Adipocyte (in vitro differentiated cells): ENCODE results near the gene PARD3.

Experiments
- DNase-seq: peaks from one replicate; pipeline ENCODE4 v3.0.0-alpha.2; 2015; ENCODE audit warnings: low read depth
- H3K27me3 ChIP-seq: replicated peaks from 2 replicates; pipeline ENCODE4 v1.7.0; 2013; ENCODE audit warnings: mild to moderate bottlenecking, low read length, moderate library complexity; ENCODE audit not compliant: control insufficient read depth, insufficient read depth
- H3K36me3 ChIP-seq: 2 replicates; pipeline ENCODE4 v1.7.0; 2013; ENCODE audit warnings: low read length, mild to moderate bottlenecking, moderate library complexity; ENCODE audit not compliant: control insufficient read depth, insufficient read depth, severe bottlenecking
- H3K4me1 ChIP-seq: 2 replicates; pipeline ENCODE4 v1.7.0; 2013; ENCODE audit warnings: mild to moderate bottlenecking, low read length, moderate library complexity; ENCODE audit not compliant: control insufficient read depth, insufficient read depth
- H3K4me3 ChIP-seq: 2 replicates; pipeline ENCODE4 v1.7.0; 2013; ENCODE audit warnings: mild to moderate bottlenecking, low read length, moderate library complexity
- H3K9ac ChIP-seq: 2 replicates; pipeline ENCODE4 v1.7.0; 2013; ENCODE audit warnings: mild to moderate bottlenecking, low read length, moderate library complexity
- H3K9me3 ChIP-seq: 2 replicates; pipeline ENCODE4 v1.7.0; 2013; ENCODE audit warnings: mild to moderate bottlenecking, low read length, moderate library complexity; ENCODE audit not compliant: control insufficient read depth

PARD3 gene

GRCh38 chr10:34776090-34776690, 38.9 kb downstream of the PARD3 start:
- Histone ChIP-seq H3K4me1 (peaks cover 22% of the 10 kb centered on the region), H3K9me3 (no peaks in the 10 kb centered on the region), H3K27me3 (no peaks in the 10 kb centered on the region), H3K4me3 (no peak overlapping the region), H3K36me3 (no peaks in the 10 kb centered on the region), H3K9ac (no peak overlapping the region)
- no peak for DNase-seq

GRCh38 chr10:34775044-34775637, 40.0 kb downstream of the PARD3 start:
- no peak overlapping the region for H3K4me3 ChIP-seq
- H3K9ac ChIP-seq = no peak overlapping the region
- peaks cover 15% of the 10 kb centered on the region for H3K4me1 ChIP-seq
- no peaks in the 10 kb centered on the region for H3K9me3 ChIP-seq
- H3K36me3 ChIP-seq = no peaks in the 10 kb centered on the region
- no peak for DNase-seq
- H3K27me3 ChIP-seq = no peaks in the 10 kb centered on the region

GRCh38 chr10:34773636-34774630, 41.2 kb downstream of the PARD3 start:
- peaks cover 14% of the 10 kb centered on the region for H3K4me1 ChIP-seq
- H3K36me3 ChIP-seq = no peaks in the 10 kb centered on the region
- no peaks in the 10 kb centered on the region for H3K9me3 ChIP-seq
- DNase-seq = no peak
- no peaks in the 10 kb centered on the region for H3K27me3 ChIP-seq
- no peak overlapping the region for H3K4me3 ChIP-seq
- no peak overlapping the region for H3K9ac ChIP-seq

GRCh38 chr10:34771525-34771924, 43.6 kb downstream of the PARD3 start:
- H3K9me3 ChIP-seq = no peaks in the 10 kb centered on the region
- H3K36me3 ChIP-seq = no peaks in the 10 kb centered on the region
- H3K4me1 ChIP-seq = peaks cover 25% of the 10 kb centered on the region
- H3K9ac ChIP-seq = no peak overlapping the region
- H3K4me3 ChIP-seq = no peak overlapping the region
- H3K27me3 ChIP-seq = no peaks in the 10 kb centered on the region
- no peak for DNase-seq

GRCh38 chr10:34771106-34771505, 44.0 kb downstream of the PARD3 start:
- H3K9ac ChIP-seq = no peak overlapping the region
- H3K36me3 ChIP-seq = no peaks in the 10 kb centered on the region
- peaks cover 23% of the 10 kb centered on the region for H3K4me1 ChIP-seq
- no peak overlapping the region for H3K4me3 ChIP-seq
- DNase-seq = no peak
- H3K27me3 ChIP-seq = no peaks in the 10 kb centered on the region
- no peaks in the 10 kb centered on the region for H3K9me3 ChIP-seq

GRCh38 chr10:34769899-34770298, 45.2 kb downstream of the PARD3 start:
- no peaks in the 10 kb centered on the region for H3K9me3 ChIP-seq
- H3K4me1 ChIP-seq = peaks cover 23% of the 10 kb centered on the region
- no peak overlapping the region for H3K9ac ChIP-seq
- no peaks in the 10 kb centered on the region for H3K36me3 ChIP-seq
- no peak overlapping the region for H3K4me3 ChIP-seq
- no peak for DNase-seq
- H3K27me3 ChIP-seq = no peaks in the 10 kb centered on the region

GRCh38 chr10:34768972-34769330, 46.1 kb downstream of the PARD3 start:
- Histone ChIP-seq H3K36me3 (no peaks in the 10 kb centered on the region), H3K27me3 (no peaks in the 10 kb centered on the region), H3K9me3 (no peaks in the 10 kb centered on the region), H3K9ac (no peak overlapping the region), H3K4me1 (peaks cover 23% of the 10 kb centered on the region), H3K4me3 (peak overlapping the region; percentile 69)
- no peak for DNase-seq

- peak; percentile 70 for DNase-seq
- Histone ChIP-seq H3K36me3 (no peaks in the 10 kb centered on the region), H3K9ac (no peak overlapping the region), H3K27me3 (no peaks in the 10 kb centered on the region), H3K4me1 (peaks cover 23% of the 10 kb centered on the region), H3K9me3 (no peaks in the 10 kb centered on the region), H3K4me3 (peak overlapping the region; percentile 69)
These were observed 46.7 kb downstream of the PARD3 start for GRCh38 chr10:34768261-34768971.

- Histone ChIP-seq H3K36me3 (no peaks in the 10 kb centered on the region), H3K4me3 (no peak overlapping the region), H3K9me3 (no peaks in the 10 kb centered on the region), H3K27me3 (no peaks in the 10 kb centered on the region), H3K4me1 (peaks cover 23% of the 10 kb centered on the region), H3K9ac (no peak overlapping the region)
- DNase-seq = no peak
These were observed 48.1 kb downstream of the PARD3 start for GRCh38 chr10:34766811-34767494.

GRCh38 chr10:34766266-34766600, 48.9 kb downstream of the PARD3 start:
- Histone ChIP-seq H3K9me3 (no peaks in the 10 kb centered on the region), H3K36me3 (no peaks in the 10 kb centered on the region), H3K4me1 (peaks cover 27% of the 10 kb centered on the region), H3K4me3 (no peak overlapping the region), H3K9ac (no peak overlapping the region), H3K27me3 (no peaks in the 10 kb centered on the region)
- no peak for DNase-seq
